Smooth muscle cell (in vitro differentiated cells): ENCODE data around the gene PGC. TPM values are rescaled to one million over a fixed set of nuclear protein-coding genes. Genes with fewer than 3 reads are reported as not detected.

Source experiments
- DNase-seq: peaks from one replicate; lab custom pipeline; 2025; ENCODE audit not compliant: unreplicated experiment; lab: John Stamatoyannopoulos, UW
- H2AFZ ChIP-seq: fragments of 200-600 bp; sonication (generic); 2 replicates; pipeline ENCODE4 v1.6.0; 2016; ENCODE audit warnings: antibody characterized with exemption, low read depth, mild to moderate bottlenecking
- H3F3A ChIP-seq: fragments of 200-600 bp; sonication (generic); 2 replicates; pipeline ENCODE4 v1.6.0; 2017; ENCODE audit warnings: antibody characterized with exemption, low read depth
- H3K27ac ChIP-seq: fragments of 200-600 bp; sonication (generic); 2 replicates; pipeline ENCODE4 v1.5.1; 2016; ENCODE audit warnings: low read depth, mild to moderate bottlenecking
- H3K27me3 ChIP-seq: fragments of 200-600 bp; sonication (generic); 2 replicates; pipeline ENCODE4 v1.6.1; 2016; ENCODE audit warnings: low read depth, mild to moderate bottlenecking
- H3K36me3 ChIP-seq: fragments of 200-600 bp; sonication (generic); 2 replicates; pipeline ENCODE4 v1.5.1; 2016; ENCODE audit warnings: low read depth
- H3K4me1 ChIP-seq: fragments of 200-600 bp; sonication (generic); 2 replicates; pipeline ENCODE4 v1.5.1; 2016; ENCODE audit warnings: low read depth
- H3K4me2 ChIP-seq: fragments of 200-600 bp; sonication (generic); 2 replicates; pipeline ENCODE4 v1.6.0; 2016; ENCODE audit warnings: mild to moderate bottlenecking
- H3K4me3 ChIP-seq: fragments of 200-600 bp; sonication (generic); 2 replicates; pipeline ENCODE4 v1.5.1; 2016; ENCODE audit warnings: mild to moderate bottlenecking
- H3K79me2 ChIP-seq: fragments of 200-600 bp; sonication (generic); 2 replicates; pipeline ENCODE4 v1.6.0; 2016; ENCODE audit warnings: low read depth, mild to moderate bottlenecking
- H3K9ac ChIP-seq: fragments of 200-600 bp; sonication (generic); 2 replicates; pipeline ENCODE4 v1.6.0; 2016; ENCODE audit warnings: low read depth
- H3K9me3 ChIP-seq: fragments of 200-600 bp; sonication (generic); replicated peaks from 2 replicates; pipeline ENCODE4 v1.5.1; 2016; ENCODE audit warnings: low read depth
- H4K20me1 ChIP-seq: fragments of 200-600 bp; sonication (generic); 2 replicates; pipeline ENCODE4 v1.6.0; 2016; ENCODE audit warnings: low read depth
- CTCF ChIP-seq: fragments of 200-600 bp; sonication (generic); IDR thresholded peaks from 2 replicates; pipeline ENCODE4 v1.5.1; 2017; ENCODE audit warnings: borderline replicate concordance, mild to moderate bottlenecking, antibody characterized with exemption; ENCODE audit not compliant: insufficient read depth, poor library complexity, severe bottlenecking
- WGBS: methylation state at CpG from one replicate; pipeline ENCODE4 v1.1.7; 2016; ENCODE audit warnings: low lambda C conversion rate; 5-methylcytosine and 5-hydroxymethylcytosine counted together
- polyA plus RNA-seq: library from polyadenylated mRNA; unstranded; fragments of >200 nt; fragmentation: Nextera tagmentation; extraction: Ambion mirVana; gene quantifications from 2 replicates; pipeline ENCODE4 v1.2.1, GENCODE V29; 2016
- total RNA-seq: library from RNA; depleted of rRNA; stranded (reverse); fragments of >200 nt; gene quantifications from 2 replicates; pipeline ENCODE4 v1.2.3, GENCODE V29; 2014

The PGC gene
- total and polyA plus RNA-seq, 2 experiments from 2014 or later = not detected

DNA sequence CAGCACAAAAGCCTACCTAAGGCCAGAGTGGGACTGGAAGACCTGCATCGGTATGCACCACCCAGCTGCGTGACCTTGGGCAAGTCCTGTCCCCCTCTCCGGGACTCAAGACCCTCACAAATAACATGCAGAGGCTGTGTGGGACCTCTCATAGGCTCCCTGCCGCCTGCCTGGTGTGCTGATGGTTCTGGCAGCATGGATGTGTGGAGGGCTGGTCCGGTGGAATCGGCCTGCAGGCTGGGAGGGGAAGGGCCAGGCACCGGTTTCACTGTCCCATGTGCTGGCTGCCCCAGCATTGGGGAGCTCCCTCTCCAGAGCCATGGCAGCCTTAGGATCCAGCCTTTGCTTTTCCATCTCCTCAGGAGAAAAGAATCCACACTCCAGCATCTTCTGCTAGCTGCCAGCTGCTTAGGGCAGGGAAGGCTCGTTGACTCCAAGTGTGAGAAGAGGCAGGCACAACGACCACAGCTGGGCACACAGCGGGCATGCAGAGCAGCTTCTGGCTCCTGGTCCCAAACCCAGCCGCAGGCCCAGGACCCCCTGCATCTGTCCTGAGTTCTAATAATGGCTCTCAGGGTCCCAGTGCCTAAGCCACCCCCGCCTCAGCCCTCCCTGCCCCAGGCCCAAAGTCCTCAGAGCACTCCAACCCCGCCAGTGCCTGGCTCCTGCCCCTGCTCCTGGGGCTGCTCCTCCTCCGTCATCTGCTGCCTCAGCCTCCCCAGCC, 44.3 kb downstream of the PGC start:
- Histone ChIP-seq H3K4me3 (no peak overlapping the region), H3K27ac (no peak overlapping the region), H3K4me1 (peaks cover 4% of the 10 kb centered on the region), H3K9me3 (no peaks in the 10 kb centered on the region), H3F3A (peaks cover 2% of the 10 kb centered on the region), H4K20me1 (no peaks in the 10 kb centered on the region), H3K36me3 (no peaks in the 10 kb centered on the region), H3K9ac (no peak overlapping the region), H3K27me3 (no peaks in the 10 kb centered on the region), H3K4me2 (no peak overlapping the region), H2AFZ (no peak overlapping the region), H3K79me2 (no peaks in the 10 kb centered on the region)
- DNase-seq = no peak
- 88% methylated on average over 14 of the region's 14 CpGs for WGBS
- TF ChIP-seq CTCF = no peak

- H3K79me2 ChIP-seq = no peaks in the 10 kb centered on the region
- no peaks in the 10 kb centered on the region for H4K20me1 ChIP-seq
- H3K4me3 ChIP-seq = no peak overlapping the region
- no peaks in the 10 kb centered on the region for H3K36me3 ChIP-seq
- H3K4me2 ChIP-seq = no peak overlapping the region
- H2AFZ ChIP-seq = no peak overlapping the region
- peaks cover 8% of the 10 kb centered on the region for H3F3A ChIP-seq
- no peak overlapping the region for H3K9ac ChIP-seq
- H3K9me3 ChIP-seq = no peaks in the 10 kb centered on the region
- H3K27me3 ChIP-seq = no peaks in the 10 kb centered on the region
- no peak for TF ChIP-seq CTCF
- H3K4me1 ChIP-seq = peaks cover 9% of the 10 kb centered on the region
- no peak for DNase-seq
- no peak overlapping the region for H3K27ac ChIP-seq
- WGBS = 85% methylated on average over 10 of the region's 10 CpGs
These were observed 45.0 kb downstream of the PGC start for GRCh38 chr6:41702089-41702745.

- no peak for TF ChIP-seq CTCF
- WGBS = 81% methylated on average over 20 of the region's 20 CpGs
- H3K27ac ChIP-seq = no peak overlapping the region
- H3K9ac ChIP-seq = no peak overlapping the region
- H3K4me3 ChIP-seq = no peak overlapping the region
- H3F3A ChIP-seq = peaks cover 8% of the 10 kb centered on the region
- H4K20me1 ChIP-seq = no peaks in the 10 kb centered on the region
- DNase-seq = no peak
- no peaks in the 10 kb centered on the region for H3K9me3 ChIP-seq
- no peak overlapping the region for H3K4me2 ChIP-seq
- H3K36me3 ChIP-seq = no peaks in the 10 kb centered on the region
- H2AFZ ChIP-seq = no peak overlapping the region
- peaks cover 9% of the 10 kb centered on the region for H3K4me1 ChIP-seq
- H3K27me3 ChIP-seq = no peaks in the 10 kb centered on the region
- no peaks in the 10 kb centered on the region for H3K79me2 ChIP-seq
These were observed 46.5 kb downstream of the PGC start for GRCh38 chr6:41700463-41701347.
